Lung (tissue), 12 donors: Measurements from ENCODE around the gene ALG3. TPM values are rescaled to one million over a fixed set of nuclear protein-coding genes. Genes with fewer than 3 reads are reported as not detected.

Experiments
- ATAC-seq: fragments of 200-7000 bp; cut with Tn5 transposase; one replicate; pipeline ENCODE4 v1.9.1; 2020; ENCODE audit warnings: moderate number of reproducible peaks; ENCODE audit not compliant: insufficient read depth, low FRiP score
- DNase-seq, 3 donors: peaks; one replicate each; pipeline ENCODE4 v3.0.0-alpha.2; 2013 to 2017
- H3K27ac ChIP-seq, 2 donors: one replicate each; pipeline ENCODE4 v1.5.1; 2013; ENCODE audit warnings: mild to moderate bottlenecking in 2 of 2, moderate library complexity in 2 of 2, control low read depth in 1 of 2, inconsistent platforms in 1 of 2, low read depth in 1 of 2, low read length in 1 of 2
- H3K27me3 ChIP-seq, 3 donors: one replicate each; pipeline ENCODE4 v1.5.1; 2013; ENCODE audit warnings: low read length in 2 of 3; ENCODE audit not compliant: control insufficient read depth in 3 of 3, insufficient read depth in 3 of 3
- H3K36me3 ChIP-seq, 4 donors: one replicate each; pipeline ENCODE4 v1.5.1; 2013; ENCODE audit warnings: low read length in 4 of 4, mild to moderate bottlenecking in 1 of 4, moderate library complexity in 1 of 4; ENCODE audit not compliant: control insufficient read depth in 4 of 4, insufficient read depth in 4 of 4
- H3K4me1 ChIP-seq, 5 donors: one replicate each; pipeline ENCODE4 v1.5.1; 2013; ENCODE audit warnings: low read length in 5 of 5, mild to moderate bottlenecking in 2 of 5, moderate library complexity in 1 of 5; ENCODE audit not compliant: control insufficient read depth in 5 of 5, insufficient read depth in 5 of 5
- H3K4me3 ChIP-seq: one replicate; pipeline ENCODE4 v1.5.1; 2013; ENCODE audit warnings: mild to moderate bottlenecking, control low read depth, moderate library complexity
- H3K9ac ChIP-seq, 2 donors: one replicate each; pipeline ENCODE4 v1.5.1; 2013; ENCODE audit warnings: low read length in 2 of 2, control low read depth in 1 of 2; ENCODE audit not compliant: insufficient read depth in 1 of 2
- H3K9me3 ChIP-seq, 4 donors: one replicate each; pipeline ENCODE4 v1.5.1; 2013; ENCODE audit warnings: low read length in 3 of 4, mild to moderate bottlenecking in 1 of 4, moderate library complexity in 1 of 4; ENCODE audit not compliant: control insufficient read depth in 4 of 4, insufficient read depth in 3 of 4
- CTCF ChIP-seq: IDR thresholded peaks from 2 replicates; pipeline ENCODE4 v1.5.1; 2012; ENCODE audit warnings: mild to moderate bottlenecking; ENCODE audit errors: control extremely low read depth, extremely low read depth
- WGBS, 2 donors: extraction: QIAGEN DNeasy Blood & Tissue Kit; methylation state at CpG; one replicate each; pipeline ENCODE4 v1.1.7; 2013; 5-methylcytosine and 5-hydroxymethylcytosine counted together
- polyA plus RNA-seq, 2 donors: library from polyadenylated mRNA; stranded (reverse); fragments of 200-250 nt; gene quantifications; one replicate each; pipeline ENCODE4 v1.2.1, GENCODE V29; 2013
- total RNA-seq, 2 donors: library from RNA; depleted of rRNA in 1 of 2; stranded (reverse); fragments of >200 nt in 1 of 2; gene quantifications; one replicate each; pipeline ENCODE4 v1.2.1, GENCODE V29; 2014 to 2021
- donor health status: control.
- donor health status: control.
- donor health status: Bipolar disorder and iron deficiency.
- donor health status: healthy.
- donor health status: DM: yes; HTN: yes; CAD: no.

The ALG3 gene
- total and polyA plus RNA-seq, 4 donors: 24.7 to 68.0 (median 43.5) TPM

- H3K9ac ChIP-seq: no peak overlapping the region
- WGBS, 2 donors: 89 to 92% methylated on average over 19 of the region's 19 CpGs
- DNase-seq (no peak), ATAC-seq (no peak)
- H3K27ac ChIP-seq: no peak overlapping the region
- no peak overlapping the region for H3K4me3 ChIP-seq
- TF ChIP-seq CTCF: no peak
- H3K4me1 ChIP-seq: peaks cover 0 to 8% (median 6%) of the 10 kb centered on the region in 5 donors
- no peaks in the 10 kb centered on the region for H3K36me3 ChIP-seq
- peaks cover 0 to 2% (median 0%) of the 10 kb centered on the region in 4 donors for H3K9me3 ChIP-seq
- peaks cover 0 to 22% (median 21%) of the 10 kb centered on the region in 3 donors for H3K27me3 ChIP-seq
Measured at GRCh38 chr3:184234671-184235380, 13.9 kb downstream of the ALG3 start.

GRCh38 chr3:184234224-184234623 is 14.5 kb downstream of the ALG3 start:
- no peaks in the 10 kb centered on the region for H3K36me3 ChIP-seq
- ATAC-seq (peak; percentile 54), DNase-seq (no peak)
- no peak overlapping the region for H3K9ac ChIP-seq
- no peak overlapping the region for H3K4me3 ChIP-seq
- TF ChIP-seq CTCF: no peak
- peaks cover 0 to 2% (median 0%) of the 10 kb centered on the region in 4 donors for H3K9me3 ChIP-seq
- no peak overlapping the region for H3K27ac ChIP-seq
- H3K4me1 ChIP-seq: peaks cover 0 to 11% (median 6%) of the 10 kb centered on the region in 5 donors
- peaks cover 0 to 24% (median 22%) of the 10 kb centered on the region in 3 donors for H3K27me3 ChIP-seq
- WGBS, 2 donors: 32 to 37% methylated on average over 4 of the region's 4 CpGs

- no peak for DNase-seq
- no peak for TF ChIP-seq CTCF
Measured at GRCh38 chr3:184233127-184233843, 15.5 kb downstream of the ALG3 start.

More at GRCh38 chr3:184233127-184233843, 15.5 kb downstream of the ALG3 start:
- H3K9ac ChIP-seq: no peak overlapping the region
- no peak overlapping the region for H3K4me3 ChIP-seq
- peaks cover 0 to 28% (median 25%) of the 10 kb centered on the region in 3 donors for H3K27me3 ChIP-seq
- peaks cover 0 to 2% (median 0%) of the 10 kb centered on the region in 4 donors for H3K9me3 ChIP-seq
- H3K4me1 ChIP-seq: peaks cover 0 to 11% (median 6%) of the 10 kb centered on the region in 5 donors
- H3K27ac ChIP-seq: no peak overlapping the region
- 88 to 97% methylated on average over 22 to 23 of the region's 23 CpGs for WGBS, 2 donors
- no peak for ATAC-seq
- no peaks in the 10 kb centered on the region for H3K36me3 ChIP-seq
